Smooth muscle cell (in vitro differentiated cells): ENCODE measurements around the gene ADAMTS13. TPM values are rescaled to one million over a fixed set of nuclear protein-coding genes. Genes with fewer than 3 reads are reported as not detected.

Source experiments
- DNase-seq: peaks from one replicate; lab custom pipeline; 2025; ENCODE audit not compliant: unreplicated experiment; lab: John Stamatoyannopoulos, UW
- H2AFZ ChIP-seq: fragments of 200-600 bp; sonication (generic); 2 replicates; pipeline ENCODE4 v1.6.0; 2016; ENCODE audit warnings: antibody characterized with exemption, low read depth, mild to moderate bottlenecking
- H3F3A ChIP-seq: fragments of 200-600 bp; sonication (generic); 2 replicates; pipeline ENCODE4 v1.6.0; 2017; ENCODE audit warnings: antibody characterized with exemption, low read depth
- H3K27ac ChIP-seq: fragments of 200-600 bp; sonication (generic); 2 replicates; pipeline ENCODE4 v1.5.1; 2016; ENCODE audit warnings: low read depth, mild to moderate bottlenecking
- H3K27me3 ChIP-seq: fragments of 200-600 bp; sonication (generic); 2 replicates; pipeline ENCODE4 v1.6.1; 2016; ENCODE audit warnings: low read depth, mild to moderate bottlenecking
- H3K36me3 ChIP-seq: fragments of 200-600 bp; sonication (generic); 2 replicates; pipeline ENCODE4 v1.5.1; 2016; ENCODE audit warnings: low read depth
- H3K4me1 ChIP-seq: fragments of 200-600 bp; sonication (generic); 2 replicates; pipeline ENCODE4 v1.5.1; 2016; ENCODE audit warnings: low read depth
- H3K4me2 ChIP-seq: fragments of 200-600 bp; sonication (generic); 2 replicates; pipeline ENCODE4 v1.6.0; 2016; ENCODE audit warnings: mild to moderate bottlenecking
- H3K4me3 ChIP-seq: fragments of 200-600 bp; sonication (generic); 2 replicates; pipeline ENCODE4 v1.5.1; 2016; ENCODE audit warnings: mild to moderate bottlenecking
- H3K79me2 ChIP-seq: fragments of 200-600 bp; sonication (generic); 2 replicates; pipeline ENCODE4 v1.6.0; 2016; ENCODE audit warnings: low read depth, mild to moderate bottlenecking
- H3K9ac ChIP-seq: fragments of 200-600 bp; sonication (generic); 2 replicates; pipeline ENCODE4 v1.6.0; 2016; ENCODE audit warnings: low read depth
- H3K9me3 ChIP-seq: fragments of 200-600 bp; sonication (generic); replicated peaks from 2 replicates; pipeline ENCODE4 v1.5.1; 2016; ENCODE audit warnings: low read depth
- H4K20me1 ChIP-seq: fragments of 200-600 bp; sonication (generic); 2 replicates; pipeline ENCODE4 v1.6.0; 2016; ENCODE audit warnings: low read depth
- CTCF ChIP-seq: fragments of 200-600 bp; sonication (generic); IDR thresholded peaks from 2 replicates; pipeline ENCODE4 v1.5.1; 2017; ENCODE audit warnings: borderline replicate concordance, mild to moderate bottlenecking, antibody characterized with exemption; ENCODE audit not compliant: insufficient read depth, poor library complexity, severe bottlenecking
- WGBS: methylation state at CpG from one replicate; pipeline ENCODE4 v1.1.7; 2016; ENCODE audit warnings: low lambda C conversion rate; 5-methylcytosine and 5-hydroxymethylcytosine counted together
- polyA plus RNA-seq: library from polyadenylated mRNA; unstranded; fragments of >200 nt; fragmentation: Nextera tagmentation; extraction: Ambion mirVana; gene quantifications from 2 replicates; pipeline ENCODE4 v1.2.1, GENCODE V29; 2016
- total RNA-seq: library from RNA; depleted of rRNA; stranded (reverse); fragments of >200 nt; gene quantifications from 2 replicates; pipeline ENCODE4 v1.2.3, GENCODE V29; 2014

ADAMTS13 gene
- total and polyA plus RNA-seq, 2 experiments from 2014 or later, result 3.1 to 3.7 TPM

DNA sequence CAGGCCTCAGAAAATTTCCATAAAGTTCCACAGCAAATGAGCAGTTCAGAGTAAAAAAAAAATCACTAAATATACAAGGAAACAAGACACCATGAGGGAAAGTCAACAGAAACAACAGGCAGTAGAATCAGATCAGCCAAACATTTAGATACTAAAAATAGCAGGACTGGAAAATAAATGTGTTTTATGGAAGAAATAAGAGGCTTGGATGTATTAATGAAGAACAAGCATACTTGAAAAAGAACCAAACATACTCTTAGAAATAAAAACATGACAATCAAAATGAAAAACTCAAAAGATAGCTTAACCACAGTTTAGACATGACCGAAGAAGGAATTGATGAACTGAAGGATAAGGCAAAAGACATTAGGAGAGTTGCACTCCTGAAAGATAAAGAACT, 79.9 kb downstream of the ADAMTS13 start:
- no peak overlapping the region for H2AFZ ChIP-seq
- H4K20me1 ChIP-seq, result no peaks in the 10 kb centered on the region
- no peaks in the 10 kb centered on the region for H3K79me2 ChIP-seq
- no peaks in the 10 kb centered on the region for H3K27me3 ChIP-seq
- no peaks in the 10 kb centered on the region for H3K4me1 ChIP-seq
- peaks cover 5% of the 10 kb centered on the region for H3F3A ChIP-seq
- no peak for DNase-seq
- H3K9me3 ChIP-seq, result no peaks in the 10 kb centered on the region
- no peak overlapping the region for H3K27ac ChIP-seq
- 100% methylated on average over 1 of the region's 1 CpG for WGBS
- no peak overlapping the region for H3K9ac ChIP-seq
- TF ChIP-seq CTCF, result no peak
- no peak overlapping the region for H3K4me2 ChIP-seq
- no peaks in the 10 kb centered on the region for H3K36me3 ChIP-seq
- no peak overlapping the region for H3K4me3 ChIP-seq

DNA sequence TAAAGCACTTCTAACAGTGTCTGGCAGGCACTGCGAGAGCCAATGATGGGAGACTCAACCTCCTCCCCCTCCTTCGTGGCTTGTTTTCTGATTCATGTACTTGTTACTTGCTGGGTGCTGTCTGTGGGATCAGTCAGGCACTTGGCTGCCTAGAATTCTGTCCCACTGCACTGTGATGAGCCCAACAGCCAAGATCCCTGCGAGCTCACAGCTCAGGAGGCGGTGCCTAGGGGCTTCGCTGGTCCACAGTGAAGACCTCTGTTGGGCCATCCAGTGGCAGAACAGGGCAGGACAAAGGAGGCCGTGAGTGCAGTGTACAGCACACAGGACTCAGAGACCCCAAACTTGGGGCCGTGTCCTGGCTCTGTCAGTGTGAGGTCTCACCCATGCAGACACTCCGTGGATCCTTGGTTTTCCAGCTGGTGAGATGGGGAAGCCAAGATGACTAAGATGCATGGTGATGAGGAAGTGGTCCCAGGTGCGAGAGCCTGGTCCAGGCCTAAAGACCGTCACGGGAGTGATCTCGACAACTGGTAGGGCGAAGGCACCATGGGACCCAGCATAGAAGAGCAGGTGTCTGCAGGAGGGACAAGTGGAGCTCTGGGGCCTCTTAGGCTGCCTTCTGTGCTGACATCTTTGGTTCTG, 83.1 kb downstream of the ADAMTS13 start:
- Histone ChIP-seq H3K4me3 (no peak overlapping the region), H2AFZ (no peak overlapping the region), H3K4me1 (peaks cover 12% of the 10 kb centered on the region), H3K79me2 (no peaks in the 10 kb centered on the region), H3K4me2 (peak overlapping the region; percentile 7), H3K36me3 (no peaks in the 10 kb centered on the region), H3K27me3 (no peaks in the 10 kb centered on the region), H3K9me3 (no peaks in the 10 kb centered on the region), H3F3A (peaks cover 5% of the 10 kb centered on the region), H3K9ac (no peak overlapping the region), H3K27ac (peak overlapping the region; percentile 25), H4K20me1 (no peaks in the 10 kb centered on the region)
- no peak for TF ChIP-seq CTCF
- DNase-seq, result no peak
- 86% methylated on average over 13 of the region's 13 CpGs for WGBS

GRCh38 chr9:133505901-133506652, 83.9 kb downstream of the ADAMTS13 start:
- Histone ChIP-seq H3K4me3 (no peak overlapping the region), H3F3A (peaks cover 5% of the 10 kb centered on the region), H2AFZ (no peak overlapping the region), H3K27ac (peak overlapping the region; percentile 25), H3K4me2 (peak overlapping the region; percentile 7), H3K9ac (no peak overlapping the region), H3K79me2 (no peaks in the 10 kb centered on the region), H4K20me1 (no peaks in the 10 kb centered on the region), H3K27me3 (no peaks in the 10 kb centered on the region), H3K36me3 (no peaks in the 10 kb centered on the region), H3K9me3 (no peaks in the 10 kb centered on the region), H3K4me1 (peaks cover 12% of the 10 kb centered on the region)
- WGBS, result 41% methylated on average over 17 of the region's 23 CpGs
- no peak for DNase-seq
- no peak for TF ChIP-seq CTCF

DNA sequence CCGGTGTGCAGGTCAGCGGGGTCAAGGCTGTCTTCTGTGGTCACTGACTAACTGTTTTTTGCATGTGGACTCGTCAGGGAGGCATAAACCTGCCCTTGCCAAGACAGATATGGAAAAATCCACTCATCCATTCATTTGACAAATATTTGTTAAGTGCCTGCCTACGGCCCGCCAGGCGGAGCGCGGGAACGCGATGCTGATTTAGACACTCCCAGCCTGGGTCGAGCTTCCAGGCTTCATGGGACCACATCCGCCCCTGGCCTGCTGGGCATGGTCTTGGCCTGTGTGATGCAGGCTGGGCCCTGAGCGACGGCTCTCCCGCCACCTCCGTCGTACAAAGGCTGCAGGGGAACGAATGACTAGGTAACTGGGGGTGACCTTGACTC, 84.5 kb downstream of the ADAMTS13 start:
- peak overlapping the region; percentile 7 for H3K4me2 ChIP-seq
- no peak for DNase-seq

More for the DNA sequence above, 84.5 kb downstream of the ADAMTS13 start:
- no peaks in the 10 kb centered on the region for H4K20me1 ChIP-seq
- peaks cover 5% of the 10 kb centered on the region for H3F3A ChIP-seq
- no peak overlapping the region for H3K9ac ChIP-seq
- no peak overlapping the region for H2AFZ ChIP-seq
- no peaks in the 10 kb centered on the region for H3K79me2 ChIP-seq
- WGBS, result 48% methylated on average over 18 of the region's 18 CpGs
- H3K27ac ChIP-seq, result no peak overlapping the region
- no peaks in the 10 kb centered on the region for H3K27me3 ChIP-seq
- H3K4me3 ChIP-seq, result no peak overlapping the region
- no peak for TF ChIP-seq CTCF
- H3K4me1 ChIP-seq, result peaks cover 12% of the 10 kb centered on the region
- no peaks in the 10 kb centered on the region for H3K36me3 ChIP-seq
- H3K9me3 ChIP-seq, result no peaks in the 10 kb centered on the region
